Measurements from ENCODE around the gene ZMIZ1. TPM values are rescaled to one million over a fixed set of nuclear protein-coding genes. Genes with fewer than 3 reads are reported as not detected.

Gene ZMIZ1
- total RNA-seq, 1 donor from 2014 or later = 93.9 TPM

DNA sequence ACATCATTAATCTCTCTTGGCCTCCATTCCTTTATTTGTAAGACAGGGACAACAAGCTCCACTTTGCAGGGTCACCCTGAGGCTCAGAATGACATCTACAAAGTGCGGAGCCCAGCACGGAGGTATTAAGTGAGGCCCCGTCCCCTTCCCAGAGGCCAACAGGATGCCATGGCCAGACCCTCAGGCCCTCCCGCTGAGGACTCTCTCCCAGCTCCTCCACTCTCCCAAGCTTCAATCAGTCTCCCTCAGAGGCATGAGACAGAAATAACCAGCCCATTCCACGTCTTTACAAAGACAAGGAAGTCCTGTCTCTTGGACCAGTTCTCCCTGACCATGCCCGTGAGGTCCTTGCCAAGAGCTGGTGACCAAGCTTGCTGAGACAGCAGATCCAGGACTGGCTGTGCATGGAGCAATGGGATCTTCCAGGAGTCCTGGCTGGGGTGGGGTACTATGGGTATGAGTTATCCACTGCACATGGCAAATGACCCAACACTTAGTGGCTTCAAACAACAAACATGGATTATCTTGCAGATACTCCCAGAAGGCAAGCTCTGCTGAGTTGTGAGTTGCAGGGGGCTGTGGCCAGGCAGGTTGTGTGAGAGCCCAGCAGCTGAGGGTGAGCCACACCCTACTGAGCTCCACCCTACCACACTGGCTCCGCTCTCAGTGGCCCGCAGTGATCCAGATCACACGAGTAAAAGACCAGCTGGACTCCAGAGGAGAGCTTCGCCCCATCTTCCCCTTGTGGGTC, 274.2 kb downstream of the ZMIZ1 start:
- POLR2A ChIA-PET = no interaction called here
- no peak for ATAC-seq (ENCODE audit: low read depth)
- CTCF ChIA-PET = interaction anchor here (1.1 kb wide), 1 partner anchor 50 kb away, joined by 3 read pairs; no protein-coding TSS in a partner anchor
- no peaks in the 10 kb centered on the region for H3K9me3 Mint-ChIP-seq
- intact Hi-C loops (cut with micrococcal nuclease) = loop anchor here (10.0 kb wide), 2 partner anchors 862 to 1468 kb away; partner anchors contain the start of gene ANXA11
- no peak overlapping the region for H3K4me3 Mint-ChIP-seq
- H3K27me3 Mint-ChIP-seq = no peaks in the 10 kb centered on the region
- H3K27ac Mint-ChIP-seq = no peak overlapping the region
- H3K4me1 Mint-ChIP-seq = peaks cover 4% of the 10 kb centered on the region
- no peak for DNase-seq
- TF ChIP-seq, protein P1, sequence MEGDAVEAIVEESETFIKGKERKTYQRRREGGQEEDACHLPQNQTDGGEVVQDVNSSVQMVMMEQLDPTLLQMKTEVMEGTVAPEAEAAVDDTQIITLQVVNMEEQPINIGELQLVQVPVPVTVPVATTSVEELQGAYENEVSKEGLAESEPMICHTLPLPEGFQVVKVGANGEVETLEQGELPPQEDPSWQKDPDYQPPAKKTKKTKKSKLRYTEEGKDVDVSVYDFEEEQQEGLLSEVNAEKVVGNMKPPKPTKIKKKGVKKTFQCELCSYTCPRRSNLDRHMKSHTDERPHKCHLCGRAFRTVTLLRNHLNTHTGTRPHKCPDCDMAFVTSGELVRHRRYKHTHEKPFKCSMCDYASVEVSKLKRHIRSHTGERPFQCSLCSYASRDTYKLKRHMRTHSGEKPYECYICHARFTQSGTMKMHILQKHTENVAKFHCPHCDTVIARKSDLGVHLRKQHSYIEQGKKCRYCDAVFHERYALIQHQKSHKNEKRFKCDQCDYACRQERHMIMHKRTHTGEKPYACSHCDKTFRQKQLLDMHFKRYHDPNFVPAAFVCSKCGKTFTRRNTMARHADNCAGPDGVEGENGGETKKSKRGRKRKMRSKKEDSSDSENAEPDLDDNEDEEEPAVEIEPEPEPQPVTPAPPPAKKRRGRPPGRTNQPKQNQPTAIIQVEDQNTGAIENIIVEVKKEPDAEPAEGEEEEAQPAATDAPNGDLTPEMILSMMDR (IDR thresholded peaks at IDR 0.05) = no peak
- no peaks in the 10 kb centered on the region for H3K36me3 Mint-ChIP-seq (ENCODE audit: low read depth)

DNA sequence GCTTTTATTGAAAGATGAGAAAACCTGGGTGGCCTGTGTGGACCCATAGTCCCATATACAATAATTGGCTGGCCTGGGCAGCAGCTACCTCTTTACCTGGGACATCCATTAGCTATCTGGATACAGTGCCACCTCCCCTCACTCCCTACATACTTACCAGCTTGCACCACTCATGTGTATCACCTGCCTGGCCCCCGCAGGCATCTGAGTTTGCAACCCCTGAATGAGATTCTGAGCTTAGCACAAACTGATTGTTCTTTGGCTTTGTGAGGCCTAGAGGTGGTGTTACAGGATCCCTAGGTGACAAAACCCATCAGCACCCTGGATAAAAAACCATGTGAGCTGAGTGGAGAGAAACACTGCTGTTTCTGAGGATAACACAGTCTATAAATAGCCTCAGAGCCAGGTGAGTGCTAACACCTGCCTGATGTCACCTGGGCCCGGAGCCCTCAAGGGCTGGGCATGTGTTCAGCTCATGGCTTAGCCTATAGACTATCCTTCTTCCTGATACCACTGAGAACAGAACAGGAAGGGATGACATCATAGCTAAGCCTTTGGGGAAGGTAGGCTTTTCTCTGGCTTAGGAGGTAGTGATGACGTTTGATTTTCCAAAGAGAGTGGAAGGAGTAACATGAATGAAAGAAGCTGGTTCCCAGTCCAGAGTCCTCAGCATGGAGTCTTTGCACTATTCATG, 275.9 kb downstream of the ZMIZ1 start:
- POLR2A ChIA-PET = interaction anchor here (1.2 to 4.8 kb wide), 4 partner anchors 13 to 99 kb away, joined by 3 to 30 read pairs (median 8); no protein-coding TSS in a partner anchor
- intact Hi-C loops (cut with micrococcal nuclease) = loop anchor here (5.0 to 10.0 kb wide), 5 partner anchors 277 to 1470 kb away; partner anchors contain the start of genes ANXA11, POLR3A and ZMIZ1
- TF ChIP-seq, protein P1 (IDR thresholded peaks at IDR 0.05) = no peak
- CTCF ChIA-PET = interaction anchor here (0.8 to 1.0 kb wide), 3 partner anchors 11 to 56 kb away, joined by 3 read pairs; no protein-coding TSS in a partner anchor
- Mint-ChIP-seq H3K27me3 (no peaks in the 10 kb centered on the region), H3K27ac (no peak overlapping the region), H3K9me3 (no peaks in the 10 kb centered on the region), H3K4me3 (no peak overlapping the region), H3K36me3 (ENCODE audit: low read depth) (peaks cover 11% of the 10 kb centered on the region), H3K4me1 (peaks cover 20% of the 10 kb centered on the region)
- ATAC-seq (ENCODE audit: low read depth) (no peak), DNase-seq (no peak)

DNA sequence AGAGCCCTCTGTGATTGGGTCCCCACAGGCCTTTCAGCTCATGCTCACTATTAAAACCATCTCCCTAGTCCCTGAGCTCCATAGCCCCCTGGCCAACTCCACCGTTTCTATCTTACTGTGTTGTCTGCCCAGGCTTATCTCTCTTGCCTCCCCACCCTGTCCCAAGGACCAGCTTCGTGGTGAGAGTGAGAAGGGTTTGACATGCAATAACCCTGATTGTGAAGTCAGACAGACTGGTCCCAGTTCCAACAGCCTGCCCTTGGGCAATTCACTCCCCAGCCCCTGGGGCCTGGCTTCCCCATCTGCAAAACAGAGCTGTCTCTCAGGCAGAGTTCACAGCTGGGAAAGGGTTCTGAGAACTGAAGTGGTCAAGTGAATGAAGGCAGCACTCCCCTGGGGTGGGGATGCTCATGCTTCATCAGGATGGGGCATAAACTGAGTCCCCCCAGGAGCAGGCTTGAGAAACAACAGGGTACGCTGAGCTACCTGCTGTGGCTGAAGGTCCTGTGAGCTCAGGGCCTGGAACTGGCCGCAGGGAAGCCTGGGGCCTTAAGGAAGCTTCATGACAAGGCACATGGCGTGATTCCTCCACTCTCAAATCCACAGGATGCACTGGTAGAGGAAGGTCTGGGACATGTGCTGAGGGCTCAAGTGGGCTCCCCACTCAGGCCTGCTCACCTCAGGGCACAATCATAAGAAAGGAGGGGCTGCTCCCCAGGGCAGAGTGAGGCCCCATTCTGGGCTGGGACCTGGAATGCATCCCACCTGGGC, 276.7 kb downstream of the ZMIZ1 start:
- Mint-ChIP-seq H3K27ac (no peak overlapping the region), H3K4me3 (no peak overlapping the region), H3K9me3 (no peaks in the 10 kb centered on the region), H3K27me3 (no peaks in the 10 kb centered on the region), H3K36me3 (ENCODE audit: low read depth) (peaks cover 19% of the 10 kb centered on the region), H3K4me1 (peaks cover 25% of the 10 kb centered on the region)
- intact Hi-C loops (cut with micrococcal nuclease) = loop anchor here (2.0 to 10.0 kb wide), 6 partner anchors 151 to 1471 kb away; partner anchors contain the start of genes ANXA11, POLR3A and ZMIZ1
- ChIA-PET POLR2A (interaction anchor here (0.8 to 4.8 kb wide), 6 partner anchors 14 to 104 kb away, joined by 3 to 30 read pairs (median 6); no protein-coding TSS in a partner anchor), CTCF (interaction anchor here (1.0 to 1.4 kb wide), 5 partner anchors 14 to 150 kb away, joined by 3 to 5 read pairs (median 3); no protein-coding TSS in a partner anchor)
- ATAC-seq (ENCODE audit: low read depth) (no peak), DNase-seq (no peak)
- TF ChIP-seq, protein P1 (IDR thresholded peaks at IDR 0.05) = no peak

DNA sequence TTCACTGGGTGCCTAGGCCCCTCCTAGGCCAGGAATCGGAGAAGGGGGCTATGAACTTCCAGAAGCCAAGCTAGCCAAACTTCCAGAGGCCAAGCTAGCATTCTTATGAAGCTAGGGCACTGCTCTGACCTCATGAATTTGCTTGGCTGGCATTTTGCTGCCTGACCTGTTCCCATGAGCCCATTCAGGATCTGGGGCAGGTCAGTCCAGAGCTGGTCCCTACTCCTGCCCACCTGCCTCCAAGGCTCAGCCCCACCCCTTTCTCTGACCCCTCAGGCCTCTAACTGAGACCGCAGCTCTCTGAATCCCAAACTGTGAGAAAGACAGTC, 277.2 kb downstream of the ZMIZ1 start:
- CTCF ChIA-PET = interaction anchor here (1.0 to 1.4 kb wide), 5 partner anchors 28 to 151 kb away, joined by 3 to 5 read pairs (median 3); no protein-coding TSS in a partner anchor
- no peak overlapping the region for H3K27ac Mint-ChIP-seq
- H3K27me3 Mint-ChIP-seq = no peaks in the 10 kb centered on the region

More for the DNA sequence above, 277.2 kb downstream of the ZMIZ1 start:
- ATAC-seq (ENCODE audit: low read depth) (no peak), DNase-seq (no peak)
- Mint-ChIP-seq H3K4me1 (peaks cover 25% of the 10 kb centered on the region), H3K4me3 (peak overlapping the region; percentile 20), H3K36me3 (ENCODE audit: low read depth) (peaks cover 24% of the 10 kb centered on the region), H3K9me3 (no peaks in the 10 kb centered on the region)
- POLR2A ChIA-PET = interaction anchor here (0.8 to 4.8 kb wide), 6 partner anchors 15 to 104 kb away, joined by 3 to 37 read pairs (median 8); no protein-coding TSS in a partner anchor
- intact Hi-C loops (cut with micrococcal nuclease) = loop anchor here (2.0 to 10.0 kb wide), 6 partner anchors 151 to 1471 kb away; partner anchors contain the start of genes ANXA11, POLR3A and ZMIZ1
- TF ChIP-seq, protein P1 (IDR thresholded peaks at IDR 0.05) = no peak
